ENCODE results near the gene CA5A. TPM values are rescaled to one million over a fixed set of nuclear protein-coding genes. Genes with fewer than 3 reads are reported as not detected.

The CA5A gene
- total RNA-seq, 1 donor from 2014 or later = not detected

DNA sequence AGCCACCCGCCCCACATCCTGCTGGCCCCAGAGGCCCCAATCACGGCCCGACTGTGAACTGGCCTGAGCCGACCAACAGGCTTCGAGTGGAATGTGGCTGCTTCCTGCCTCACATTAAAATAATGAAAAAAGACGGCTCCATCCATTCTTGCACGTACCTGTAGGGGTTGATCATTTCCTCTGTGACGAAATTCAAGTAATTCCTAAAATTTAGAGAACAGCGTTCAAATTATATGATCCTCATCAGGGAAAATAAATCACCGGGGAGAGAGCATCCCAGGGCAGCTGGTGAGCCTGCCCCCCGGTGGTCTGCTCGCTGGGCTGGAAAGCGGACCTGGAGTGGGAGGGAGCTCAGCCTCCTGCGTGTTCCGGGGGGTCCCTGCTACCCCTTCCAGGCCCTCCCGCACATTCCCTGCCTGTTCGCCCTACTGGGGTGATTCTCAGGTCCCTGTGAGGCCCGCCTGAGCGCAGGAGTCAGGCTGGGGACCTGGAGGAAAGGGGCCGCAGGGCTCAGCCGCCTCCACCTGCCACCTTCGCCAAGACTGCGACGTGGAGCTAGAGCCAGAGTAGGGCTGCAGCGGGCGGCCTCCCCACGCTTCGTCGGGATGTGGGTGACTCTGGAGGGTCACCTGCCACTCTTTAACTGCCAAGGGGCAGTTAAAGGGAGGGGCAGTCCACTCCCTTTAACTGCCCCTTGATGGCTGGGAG is 95.9 kb downstream of the CA5A start:
- H3K27me3 Mint-ChIP-seq = no peaks in the 10 kb centered on the region
- ATAC-seq (ENCODE audit: low read depth) (no peak), DNase-seq (no peak)
- ChIA-PET CTCF (interaction anchor here (1.4 kb wide), 1 partner anchor 61 kb away, joined by 4 read pairs; no protein-coding TSS in a partner anchor), POLR2A (no interaction called here)
- H3K4me3 Mint-ChIP-seq = no peak overlapping the region
- peaks cover 11% of the 10 kb centered on the region for H3K4me1 Mint-ChIP-seq
- intact Hi-C loops (cut with micrococcal nuclease) = no loop called here
- TF ChIP-seq, protein P1, sequence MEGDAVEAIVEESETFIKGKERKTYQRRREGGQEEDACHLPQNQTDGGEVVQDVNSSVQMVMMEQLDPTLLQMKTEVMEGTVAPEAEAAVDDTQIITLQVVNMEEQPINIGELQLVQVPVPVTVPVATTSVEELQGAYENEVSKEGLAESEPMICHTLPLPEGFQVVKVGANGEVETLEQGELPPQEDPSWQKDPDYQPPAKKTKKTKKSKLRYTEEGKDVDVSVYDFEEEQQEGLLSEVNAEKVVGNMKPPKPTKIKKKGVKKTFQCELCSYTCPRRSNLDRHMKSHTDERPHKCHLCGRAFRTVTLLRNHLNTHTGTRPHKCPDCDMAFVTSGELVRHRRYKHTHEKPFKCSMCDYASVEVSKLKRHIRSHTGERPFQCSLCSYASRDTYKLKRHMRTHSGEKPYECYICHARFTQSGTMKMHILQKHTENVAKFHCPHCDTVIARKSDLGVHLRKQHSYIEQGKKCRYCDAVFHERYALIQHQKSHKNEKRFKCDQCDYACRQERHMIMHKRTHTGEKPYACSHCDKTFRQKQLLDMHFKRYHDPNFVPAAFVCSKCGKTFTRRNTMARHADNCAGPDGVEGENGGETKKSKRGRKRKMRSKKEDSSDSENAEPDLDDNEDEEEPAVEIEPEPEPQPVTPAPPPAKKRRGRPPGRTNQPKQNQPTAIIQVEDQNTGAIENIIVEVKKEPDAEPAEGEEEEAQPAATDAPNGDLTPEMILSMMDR (IDR thresholded peaks at IDR 0.05) = no peak
- peaks cover 68% of the 10 kb centered on the region for H3K36me3 Mint-ChIP-seq (ENCODE audit: low read depth)
- H3K27ac Mint-ChIP-seq = no peak overlapping the region
- H3K9me3 Mint-ChIP-seq = no peaks in the 10 kb centered on the region

- POLR2A ChIA-PET = no interaction called here
These were observed 96.6 kb downstream of the CA5A start for GRCh38 chr16:87839542-87840270.

GRCh38 chr16:87838643-87839541 is 97.4 kb downstream of the CA5A start:
- Mint-ChIP-seq H3K36me3 (ENCODE audit: low read depth) (peaks cover 72% of the 10 kb centered on the region), H3K27me3 (no peaks in the 10 kb centered on the region), H3K4me1 (peaks cover 14% of the 10 kb centered on the region), H3K27ac (no peak overlapping the region), H3K9me3 (no peaks in the 10 kb centered on the region), H3K4me3 (no peak overlapping the region)
- no peak for ATAC-seq (ENCODE audit: low read depth)
- TF ChIP-seq, protein P1 (IDR thresholded peaks at IDR 0.05) = no peak
- ChIA-PET CTCF (interaction anchor here (1.3 to 1.4 kb wide), 2 partner anchors 11 to 60 kb away, joined by 3 to 4 read pairs; no protein-coding TSS in a partner anchor), POLR2A (interaction anchor here (0.7 kb wide), 1 partner anchor 21 kb away, joined by 16 read pairs; no protein-coding TSS in a partner anchor)
- DNase-seq = no peak
- intact Hi-C loops (cut with micrococcal nuclease) = no loop called here

More at GRCh38 chr16:87839542-87840270, 96.6 kb downstream of the CA5A start:
- Mint-ChIP-seq H3K4me3 (no peak overlapping the region), H3K9me3 (no peaks in the 10 kb centered on the region), H3K27me3 (no peaks in the 10 kb centered on the region), H3K36me3 (ENCODE audit: low read depth) (peaks cover 70% of the 10 kb centered on the region), H3K4me1 (peaks cover 11% of the 10 kb centered on the region), H3K27ac (no peak overlapping the region)
- TF ChIP-seq, protein P1 (IDR thresholded peaks at IDR 0.05) = no peak
- intact Hi-C loops (cut with micrococcal nuclease) = no loop called here
- CTCF ChIA-PET = interaction anchor here (1.3 to 1.4 kb wide), 2 partner anchors 11 to 61 kb away, joined by 3 to 4 read pairs; no protein-coding TSS in a partner anchor
- no peak for DNase-seq
- ATAC-seq (ENCODE audit: low read depth) = no peak

Other genes starting within 250 kb of the CA5A start
- gene KLHDC4, start 170.5 kb downstream of the CA5A start, total RNA-seq = 70.1 and 87.0 TPM in 2 replicates
- 106 and 111 TPM in 2 replicates for gene SLC7A5, start 67.0 kb downstream of the CA5A start, total RNA-seq
- 62.8 and 72.3 TPM in 2 replicates for gene BANP, start 14.9 kb upstream of the CA5A start, total RNA-seq

Measured in activated B cell treated with CpG ODN at 0.5 μM for 24 hours (primary cell).